ENCODE data around the gene MPP2.
"Not testable (repeated sequence)": the region's sequence is repeated elsewhere in the genome, so short reads cannot be mapped to it uniquely, and the experiment has no call there.

Gene MPP2

DNA sequence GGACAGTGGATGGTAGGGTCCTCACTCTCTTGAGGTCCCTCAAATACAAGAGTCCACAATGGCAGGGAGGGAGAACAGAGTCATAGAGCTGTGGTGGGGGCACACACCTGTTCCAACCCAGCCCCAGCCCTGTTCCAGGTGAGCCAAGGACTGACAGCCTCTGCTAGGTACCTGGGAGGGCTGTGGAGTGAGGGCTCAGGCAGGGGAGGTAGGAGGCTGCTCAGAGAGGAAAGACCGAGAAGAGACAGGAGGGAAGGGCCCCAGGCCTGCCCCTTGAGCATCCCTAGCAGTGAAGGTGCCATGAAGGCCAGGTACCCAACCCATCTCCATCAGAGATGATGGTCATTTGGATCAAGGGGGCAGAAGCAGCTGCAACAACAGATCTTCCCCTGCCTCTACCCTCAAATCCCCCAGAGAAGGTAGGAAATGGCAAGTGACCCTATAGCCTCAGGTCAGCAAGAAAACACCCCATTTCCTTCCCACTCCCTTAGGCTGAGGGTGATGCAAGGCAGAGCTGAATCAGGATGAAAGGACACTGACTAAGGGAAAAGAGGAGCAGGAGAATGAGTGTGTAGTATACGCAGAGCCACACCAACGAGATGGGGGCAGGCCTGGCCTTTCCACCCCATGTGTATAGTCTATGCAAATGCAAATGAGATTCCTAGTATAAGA is 31.7 kb downstream of the MPP2 start:
- DNase-seq (ENCODE audit: low spot score): no peak
- TF ChIP-seq, protein P1, sequence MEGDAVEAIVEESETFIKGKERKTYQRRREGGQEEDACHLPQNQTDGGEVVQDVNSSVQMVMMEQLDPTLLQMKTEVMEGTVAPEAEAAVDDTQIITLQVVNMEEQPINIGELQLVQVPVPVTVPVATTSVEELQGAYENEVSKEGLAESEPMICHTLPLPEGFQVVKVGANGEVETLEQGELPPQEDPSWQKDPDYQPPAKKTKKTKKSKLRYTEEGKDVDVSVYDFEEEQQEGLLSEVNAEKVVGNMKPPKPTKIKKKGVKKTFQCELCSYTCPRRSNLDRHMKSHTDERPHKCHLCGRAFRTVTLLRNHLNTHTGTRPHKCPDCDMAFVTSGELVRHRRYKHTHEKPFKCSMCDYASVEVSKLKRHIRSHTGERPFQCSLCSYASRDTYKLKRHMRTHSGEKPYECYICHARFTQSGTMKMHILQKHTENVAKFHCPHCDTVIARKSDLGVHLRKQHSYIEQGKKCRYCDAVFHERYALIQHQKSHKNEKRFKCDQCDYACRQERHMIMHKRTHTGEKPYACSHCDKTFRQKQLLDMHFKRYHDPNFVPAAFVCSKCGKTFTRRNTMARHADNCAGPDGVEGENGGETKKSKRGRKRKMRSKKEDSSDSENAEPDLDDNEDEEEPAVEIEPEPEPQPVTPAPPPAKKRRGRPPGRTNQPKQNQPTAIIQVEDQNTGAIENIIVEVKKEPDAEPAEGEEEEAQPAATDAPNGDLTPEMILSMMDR (IDR thresholded peaks at IDR 0.05; ENCODE audit: extremely low read depth, insufficient read depth, missing control alignments): no peak
- in situ Hi-C loops (cut with MboI; ENCODE audit: low pct_unique_long_range_greater_than_20kb, low sequenced_read_pairs, unreplicated experiment): no loop called here

DNA sequence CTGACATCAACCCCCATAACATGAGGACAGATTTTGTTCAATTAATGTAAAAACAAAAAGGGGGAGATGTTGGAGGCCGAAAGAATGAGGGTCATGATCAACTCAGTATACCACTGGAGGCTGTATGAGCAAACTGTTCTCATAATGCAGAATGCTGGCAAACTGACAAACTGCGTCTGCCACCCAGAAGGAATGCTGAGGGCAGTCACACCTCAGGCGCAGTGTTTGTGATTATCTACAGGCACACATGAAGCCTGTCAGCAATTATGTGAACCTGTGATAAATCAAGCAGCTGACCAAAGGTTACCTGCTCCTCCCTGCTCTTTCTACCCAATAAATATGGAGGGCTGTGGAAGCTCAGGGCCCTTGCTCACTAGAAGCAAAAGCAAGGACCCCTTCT is 33.0 kb downstream of the MPP2 start:
- in situ Hi-C loops (cut with MboI; ENCODE audit: low pct_unique_long_range_greater_than_20kb, low sequenced_read_pairs, unreplicated experiment): no loop called here
- TF ChIP-seq, protein P1 (IDR thresholded peaks at IDR 0.05; ENCODE audit: extremely low read depth, insufficient read depth, missing control alignments): no peak
- DNase-seq (ENCODE audit: low spot score): no peak

DNA sequence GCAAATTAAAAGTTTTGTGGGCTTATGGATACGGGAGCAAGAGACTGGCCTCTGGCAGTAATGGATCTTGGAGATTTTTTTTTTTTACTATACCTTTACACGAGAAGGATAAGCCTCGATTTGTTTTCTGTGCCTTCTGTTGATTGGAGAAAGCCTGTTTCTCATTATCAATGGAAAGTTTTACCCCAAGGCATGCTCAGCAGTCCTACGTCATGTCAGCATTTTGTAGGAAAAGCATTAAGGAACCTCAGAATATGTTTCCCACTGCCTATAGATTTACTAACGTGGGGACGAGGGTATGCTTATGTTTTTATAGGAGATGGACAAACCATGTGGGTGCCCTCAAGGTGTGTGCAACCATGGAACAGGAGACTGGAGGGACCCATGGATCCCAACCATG is 33.5 kb downstream of the MPP2 start:
- in situ Hi-C loops (cut with MboI; ENCODE audit: low pct_unique_long_range_greater_than_20kb, low sequenced_read_pairs, unreplicated experiment): no loop called here
- TF ChIP-seq, protein P1 (IDR thresholded peaks at IDR 0.05; ENCODE audit: extremely low read depth, insufficient read depth, missing control alignments): no peak
- no peak for DNase-seq (ENCODE audit: low spot score)

DNA sequence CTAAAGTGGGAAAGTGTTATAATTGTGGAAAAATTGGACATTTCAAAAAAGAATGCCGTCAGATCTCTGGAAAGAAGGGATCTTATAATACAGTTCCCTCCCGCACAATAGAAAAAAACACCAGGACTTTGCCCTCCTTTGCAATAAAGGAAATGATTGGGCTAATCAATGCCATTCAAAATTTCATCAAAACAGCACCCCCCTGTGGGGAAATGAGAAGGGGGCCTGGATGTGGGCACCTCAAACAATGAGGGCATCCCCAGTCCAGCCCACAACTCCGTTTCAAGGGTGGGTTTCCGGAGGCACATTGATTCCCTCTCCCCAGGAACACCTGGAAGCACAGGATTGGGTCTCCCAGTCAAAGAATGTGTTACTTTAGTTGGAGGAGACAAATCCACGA is 34.2 kb downstream of the MPP2 start:
- in situ Hi-C loops (cut with MboI; ENCODE audit: low pct_unique_long_range_greater_than_20kb, low sequenced_read_pairs, unreplicated experiment): no loop called here
- DNase-seq (ENCODE audit: low spot score): no peak
- TF ChIP-seq, protein P1 (IDR thresholded peaks at IDR 0.05; ENCODE audit: extremely low read depth, insufficient read depth, missing control alignments): no peak

DNA sequence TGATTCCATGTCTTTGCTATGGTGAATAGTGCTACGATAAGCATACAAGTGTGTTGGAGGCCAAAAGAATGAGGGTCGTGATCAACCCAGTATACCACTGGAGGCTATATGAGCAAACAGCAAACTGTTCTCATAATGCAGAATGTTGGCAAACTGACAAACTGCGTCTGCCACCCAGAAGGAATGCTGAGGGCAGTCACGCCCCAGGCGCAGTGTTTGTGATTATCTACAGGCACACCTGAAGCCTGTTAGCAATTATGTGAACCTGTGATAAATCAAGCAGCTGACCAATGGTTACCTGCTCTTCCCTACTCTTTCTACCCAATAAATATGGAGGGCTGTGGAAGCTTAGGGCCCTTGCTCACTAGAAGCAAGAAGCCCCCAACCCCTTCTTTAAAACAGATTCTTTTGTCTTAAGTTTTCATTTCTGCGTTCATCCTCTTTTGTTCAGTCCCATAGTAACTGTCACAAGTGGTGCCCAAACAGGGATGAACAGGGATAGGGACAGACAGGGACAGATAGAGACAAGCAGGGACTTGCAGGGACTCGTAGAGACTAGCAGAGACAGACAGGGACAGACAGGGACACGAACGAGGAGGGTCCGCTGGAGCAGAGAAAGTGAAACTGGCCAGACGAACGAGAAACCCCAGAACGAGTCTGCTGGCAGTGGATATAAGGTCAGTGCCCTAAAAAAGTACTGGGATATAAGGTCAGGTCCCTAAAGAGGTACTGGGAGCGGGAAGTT is 35.2 kb downstream of the MPP2 start:
- TF ChIP-seq, protein P1 (IDR thresholded peaks at IDR 0.05; ENCODE audit: extremely low read depth, insufficient read depth, missing control alignments): no peak
- DNase-seq (ENCODE audit: low spot score): no peak
- in situ Hi-C loops (cut with MboI; ENCODE audit: low pct_unique_long_range_greater_than_20kb, low sequenced_read_pairs, unreplicated experiment): no loop called here

DNA sequence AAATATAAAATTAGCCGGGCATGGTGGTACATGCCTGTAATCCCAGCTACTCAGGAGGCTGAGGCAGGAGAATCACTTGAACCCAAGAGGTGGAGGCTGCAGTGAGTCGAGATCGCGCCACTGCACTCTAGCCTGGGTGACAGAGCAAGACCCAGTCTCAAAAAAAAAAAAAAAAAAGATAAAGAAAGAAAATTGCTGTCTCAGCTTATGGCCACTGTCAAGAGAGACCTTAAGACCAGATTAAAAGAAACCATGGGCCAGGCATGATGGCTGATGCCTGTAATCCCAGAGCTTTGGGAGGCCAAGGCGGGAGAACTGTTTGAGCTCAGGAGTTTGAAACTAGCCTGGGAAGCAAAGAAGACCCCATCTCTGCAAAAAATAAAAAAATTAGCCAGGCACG is 38.3 kb downstream of the MPP2 start:
- in situ Hi-C loops (cut with MboI; ENCODE audit: low pct_unique_long_range_greater_than_20kb, low sequenced_read_pairs, unreplicated experiment); DNase-seq (ENCODE audit: low spot score): not testable (repeated sequence)

DNA sequence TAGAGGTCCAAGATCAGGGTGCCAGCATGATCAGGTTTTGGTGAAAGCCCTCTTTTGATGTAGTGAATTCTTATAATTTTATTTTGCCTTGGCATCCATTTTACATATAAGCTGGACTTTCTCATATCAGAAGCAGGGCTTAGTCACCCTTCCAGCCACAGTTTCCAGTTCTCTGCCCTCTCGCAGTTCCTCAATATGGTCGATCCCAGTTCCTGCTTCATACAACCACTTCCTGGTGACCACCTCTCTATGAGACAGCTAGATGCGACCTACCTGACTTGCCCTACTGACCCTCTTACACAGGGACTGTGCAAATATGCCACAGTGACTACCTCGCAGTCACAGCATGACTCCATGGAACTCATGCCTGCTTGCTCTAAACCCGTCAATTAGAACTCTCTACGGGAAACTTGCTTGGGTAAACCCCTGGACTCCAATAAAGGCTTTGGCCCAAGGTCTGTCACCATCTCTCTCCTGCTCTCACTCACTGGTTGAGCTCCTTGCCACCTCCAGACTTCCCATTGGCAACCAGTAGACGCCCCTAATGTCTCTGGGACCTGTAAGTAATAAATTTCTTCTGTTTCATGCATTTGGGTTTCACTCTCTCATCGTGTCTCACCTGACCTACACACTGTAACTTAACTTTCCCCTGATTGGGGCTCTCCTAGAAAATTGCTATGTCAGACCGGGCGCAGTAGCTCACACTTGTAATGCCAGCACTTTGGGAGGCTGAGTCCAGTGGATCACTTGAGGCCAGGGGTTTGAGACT is 38.9 kb downstream of the MPP2 start:
- TF ChIP-seq, protein P1 (IDR thresholded peaks at IDR 0.05; ENCODE audit: extremely low read depth, insufficient read depth, missing control alignments): no peak
- no peak for DNase-seq (ENCODE audit: low spot score)
- in situ Hi-C loops (cut with MboI; ENCODE audit: low pct_unique_long_range_greater_than_20kb, low sequenced_read_pairs, unreplicated experiment): no loop called here
